Activated T-helper 17 cell treated with anti-CD3 and anti-CD28 coated beads, Interleukin-2, amount 50 U/mL, for 72 hours (primary cell): Measurements from ENCODE around the gene EEF1AKMT3. TPM values are rescaled to one million over a fixed set of nuclear protein-coding genes. Genes with fewer than 3 reads are reported as not detected.
"Not testable (repeated sequence)": the region's sequence is repeated elsewhere in the genome, so short reads cannot be mapped to it uniquely, and the experiment has no call there.

Source experiments
- ATAC-seq: fragments of 150-1000 bp; cut with Tn5 transposase; replicated peaks from 2 replicates; pipeline ENCODE4 v1.10.0; 2021; ENCODE audit warnings: mild to moderate bottlenecking, moderate library complexity
- H3K27ac Mint-ChIP-seq: one replicate; pipeline ENCODE4 v1.8.0; 2022; ENCODE audit warnings: mixed read lengths
- H3K27me3 Mint-ChIP-seq: one replicate; pipeline ENCODE4 v1.8.0; 2022; ENCODE audit warnings: mixed read lengths
- H3K36me3 Mint-ChIP-seq: one replicate; pipeline ENCODE4 v1.8.0; 2022; ENCODE audit warnings: low read depth, mild to moderate bottlenecking, mixed read lengths
- H3K4me1 Mint-ChIP-seq: one replicate; pipeline ENCODE4 v1.8.0; 2022; ENCODE audit warnings: mixed read lengths
- H3K4me3 Mint-ChIP-seq: one replicate; pipeline ENCODE4 v1.8.0; 2022; ENCODE audit warnings: mild to moderate bottlenecking, mixed read lengths
- H3K9me3 Mint-ChIP-seq: one replicate; pipeline ENCODE4 v1.8.0; 2022; ENCODE audit warnings: mixed read lengths
- total RNA-seq, 2 donors: library from RNA; stranded (reverse); gene quantifications; one replicate each; pipeline ENCODE4 v1.2.3, GENCODE V29; 2022

Gene EEF1AKMT3
- total RNA-seq, 2 donors from 2014 or later, result 5.4 to 11.5 TPM

DNA sequence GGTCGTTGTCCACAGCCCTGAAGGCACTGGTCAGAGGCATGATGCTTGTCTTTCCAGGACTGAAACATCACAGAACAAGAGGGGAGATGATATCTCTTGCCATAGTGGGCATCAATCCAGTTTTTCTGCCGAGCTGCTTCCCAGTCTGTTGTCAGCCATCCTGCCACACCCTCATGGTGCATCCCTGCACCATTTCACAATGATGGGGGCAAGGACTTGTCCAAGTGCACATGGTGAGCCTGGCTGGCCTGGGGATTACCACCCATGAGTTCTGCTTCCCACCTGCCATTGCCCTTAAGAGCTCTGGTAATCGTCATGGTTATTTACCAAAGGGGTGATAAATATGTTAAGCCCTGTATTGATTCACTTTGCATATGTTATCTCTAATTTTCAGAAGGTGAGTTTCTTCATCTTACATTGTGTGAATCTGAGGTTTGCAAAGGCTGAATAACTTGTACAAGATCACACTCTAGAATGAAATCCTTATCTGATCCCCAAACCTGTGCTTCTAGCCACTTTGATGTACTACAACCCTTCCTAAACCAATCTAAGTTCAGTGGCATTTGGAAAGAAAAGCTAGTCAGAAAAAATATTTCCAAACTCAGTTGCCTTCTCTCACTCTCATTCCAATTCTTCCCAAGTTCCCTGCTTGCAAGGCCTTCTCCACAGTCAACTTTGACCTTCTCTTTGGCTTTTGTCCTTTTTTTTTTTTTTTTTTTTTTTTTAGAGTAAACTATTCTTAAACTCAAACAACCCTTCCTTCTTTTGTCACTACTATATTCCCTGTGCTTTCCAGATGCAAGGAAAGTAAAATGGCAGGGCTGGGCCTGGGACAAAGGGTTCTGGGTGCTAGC, 43.8 kb downstream of the EEF1AKMT3 start:
- Mint-ChIP-seq H3K9me3 (no peaks in the 10 kb centered on the region), H3K27me3 (no peaks in the 10 kb centered on the region), H3K4me1 (peaks cover 5% of the 10 kb centered on the region), H3K36me3 (peaks cover 19% of the 10 kb centered on the region), H3K4me3 (no peak overlapping the region), H3K27ac (no peak overlapping the region)
- no peak for ATAC-seq

DNA sequence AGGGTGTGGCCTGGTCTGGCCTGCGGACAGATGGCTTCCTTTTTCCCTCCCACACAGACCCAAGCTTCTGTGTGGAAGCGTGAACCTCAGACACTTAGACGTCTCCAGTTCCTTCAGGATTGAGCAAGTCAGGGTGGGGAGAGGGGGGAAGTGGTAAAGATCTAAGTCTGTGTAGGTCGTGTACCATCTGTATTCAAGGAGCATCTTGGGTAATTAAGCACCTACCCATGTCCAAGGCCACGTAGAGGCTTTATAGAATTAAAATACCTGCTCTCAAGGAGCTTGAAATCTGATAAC, 44.4 kb downstream of the EEF1AKMT3 start:
- Mint-ChIP-seq H3K4me1 (peaks cover 5% of the 10 kb centered on the region), H3K27me3 (no peaks in the 10 kb centered on the region), H3K4me3 (no peak overlapping the region), H3K36me3 (peaks cover 25% of the 10 kb centered on the region), H3K27ac (no peak overlapping the region), H3K9me3 (no peaks in the 10 kb centered on the region)
- no peak for ATAC-seq

DNA sequence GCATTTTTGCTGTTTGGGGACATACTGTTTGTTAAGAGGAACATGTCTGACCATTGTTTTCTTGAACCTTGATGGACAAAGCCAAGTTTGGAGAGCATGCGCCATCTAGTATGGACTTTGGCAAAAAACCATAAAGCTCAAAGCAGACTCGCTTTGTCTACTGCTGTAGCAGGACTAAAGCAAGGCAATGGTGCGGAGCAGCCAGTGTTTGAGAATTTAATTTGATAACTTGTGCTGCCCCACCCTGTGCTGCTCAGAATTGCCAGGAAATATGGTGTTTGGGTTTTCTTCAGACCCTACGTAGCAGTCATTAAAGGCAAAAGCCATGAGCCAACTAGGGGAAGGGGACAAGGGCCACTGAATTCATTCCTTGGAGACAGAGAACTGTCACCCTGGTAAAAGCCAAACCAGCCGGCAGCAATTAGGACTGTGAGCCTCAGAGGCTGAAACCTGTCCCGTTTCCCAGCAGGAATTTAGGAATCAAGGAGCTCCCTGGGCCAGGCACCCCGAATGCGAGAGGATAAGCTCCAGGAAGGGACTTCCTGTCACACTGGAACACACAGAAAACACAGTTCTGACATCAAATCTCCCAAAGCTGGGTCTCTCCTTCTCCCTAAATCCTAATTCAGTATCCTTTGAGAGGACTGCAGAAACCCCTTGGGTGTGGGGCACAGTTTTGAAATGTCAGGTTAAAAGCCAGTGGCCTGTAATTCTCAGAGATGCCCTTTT, 45.0 kb downstream of the EEF1AKMT3 start:
- ATAC-seq, result no peak
- Mint-ChIP-seq H3K4me3 (no peak overlapping the region), H3K9me3 (no peaks in the 10 kb centered on the region), H3K4me1 (peaks cover 5% of the 10 kb centered on the region), H3K36me3 (peaks cover 31% of the 10 kb centered on the region), H3K27me3 (no peaks in the 10 kb centered on the region), H3K27ac (no peak overlapping the region)

- not testable (repeated sequence) for ATAC-seq, H3K27ac Mint-ChIP-seq, H3K4me3 Mint-ChIP-seq, H3K27me3 Mint-ChIP-seq, H3K9me3 Mint-ChIP-seq, H3K4me1 Mint-ChIP-seq
- peaks cover 37% of the 10 kb centered on the region for H3K36me3 Mint-ChIP-seq
These were observed 45.5 kb downstream of the EEF1AKMT3 start for GRCh38 chr12:57817990-57818331.

DNA sequence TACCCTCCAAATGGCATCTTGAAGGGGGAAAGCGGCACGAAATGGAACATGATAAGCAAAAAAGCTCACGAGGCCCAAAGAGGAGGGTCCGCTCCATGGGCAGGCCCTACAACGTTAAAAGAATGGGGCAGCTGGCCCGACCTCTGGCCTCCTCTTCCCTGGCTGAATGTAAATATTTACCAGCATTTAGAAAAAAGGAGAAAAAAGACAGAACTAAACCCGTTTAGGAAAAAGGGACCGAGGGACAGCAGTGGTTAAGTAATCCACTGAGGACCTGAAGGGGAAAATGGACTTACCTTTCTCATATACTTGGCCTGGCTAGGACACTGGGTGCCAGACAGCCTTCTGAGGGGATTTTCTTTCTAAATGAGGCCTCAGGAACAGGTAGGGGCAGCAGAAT, 47.7 kb downstream of the EEF1AKMT3 start:
- not testable (repeated sequence) for H3K9me3 Mint-ChIP-seq, H3K27me3 Mint-ChIP-seq, H3K4me1 Mint-ChIP-seq, H3K4me3 Mint-ChIP-seq, H3K27ac Mint-ChIP-seq, ATAC-seq
- peaks cover 57% of the 10 kb centered on the region for H3K36me3 Mint-ChIP-seq

- H3K27me3 Mint-ChIP-seq, H3K9me3 Mint-ChIP-seq, H3K4me3 Mint-ChIP-seq, H3K4me1 Mint-ChIP-seq, ATAC-seq: not testable (repeated sequence)
- Mint-ChIP-seq H3K36me3 (peaks cover 66% of the 10 kb centered on the region), H3K27ac (peak overlapping the region; percentile 36)
These were observed 48.6 kb downstream of the EEF1AKMT3 start for GRCh38 chr12:57821015-57821414.

GRCh38 chr12:57821474-57822214, 49.2 kb downstream of the EEF1AKMT3 start:
- no peak overlapping the region for H3K4me3 Mint-ChIP-seq
- no peaks in the 10 kb centered on the region for H3K9me3 Mint-ChIP-seq
- H3K4me1 Mint-ChIP-seq, result peaks cover 5% of the 10 kb centered on the region
- no peaks in the 10 kb centered on the region for H3K27me3 Mint-ChIP-seq
- ATAC-seq, result no peak
- peak overlapping the region; percentile 36 for H3K27ac Mint-ChIP-seq
- peaks cover 73% of the 10 kb centered on the region for H3K36me3 Mint-ChIP-seq

DNA sequence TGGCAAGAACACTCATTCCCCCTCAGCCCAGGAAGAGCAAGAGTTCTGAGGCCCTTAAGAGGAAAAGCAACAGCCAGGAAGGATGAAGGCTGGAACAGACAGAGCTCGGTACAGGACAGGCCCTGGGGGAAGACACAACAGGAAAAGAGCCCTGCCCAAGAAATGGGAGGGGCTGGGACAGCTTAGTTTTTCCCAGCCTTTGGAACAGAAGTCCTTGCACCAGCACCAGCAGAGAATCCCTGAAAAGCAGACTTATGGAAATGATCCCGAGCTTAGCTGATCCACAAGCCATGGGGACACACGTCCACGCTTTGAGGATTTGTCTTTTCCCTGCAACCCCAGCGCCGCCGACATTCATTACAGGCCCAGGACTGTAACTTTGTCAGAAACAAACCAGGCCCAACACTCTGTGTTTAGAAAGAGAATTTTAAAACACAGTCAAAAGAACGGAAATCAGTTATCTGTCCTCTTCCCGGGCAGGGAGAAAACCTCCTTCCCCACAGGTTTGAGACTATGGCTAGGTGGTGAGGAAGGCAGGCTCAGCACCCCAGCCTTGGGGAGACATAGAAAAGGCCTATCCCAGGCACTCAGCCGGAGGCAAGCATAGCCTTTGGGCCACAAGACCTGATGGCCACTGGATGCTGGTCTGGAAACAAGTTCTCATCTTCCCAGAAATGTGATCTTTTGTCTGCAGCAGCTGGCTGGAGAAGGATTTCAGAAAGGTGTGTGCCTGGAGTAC, 50.1 kb downstream of the EEF1AKMT3 start:
- peaks cover 82% of the 10 kb centered on the region for H3K36me3 Mint-ChIP-seq
- no peaks in the 10 kb centered on the region for H3K9me3 Mint-ChIP-seq
- no peak overlapping the region for H3K27ac Mint-ChIP-seq
- ATAC-seq, result no peak
- H3K4me1 Mint-ChIP-seq, result peaks cover 5% of the 10 kb centered on the region
- H3K4me3 Mint-ChIP-seq, result no peak overlapping the region
- H3K27me3 Mint-ChIP-seq, result no peaks in the 10 kb centered on the region

GRCh38 chr12:57823131-57823907, 50.9 kb downstream of the EEF1AKMT3 start:
- H3K4me1 Mint-ChIP-seq, result peaks cover 5% of the 10 kb centered on the region
- H3K36me3 Mint-ChIP-seq, result peaks cover 89% of the 10 kb centered on the region
- ATAC-seq, result peak; percentile 7
- H3K27ac Mint-ChIP-seq, result peak overlapping the region; percentile 43
- no peaks in the 10 kb centered on the region for H3K27me3 Mint-ChIP-seq
- H3K4me3 Mint-ChIP-seq, result no peak overlapping the region
- no peaks in the 10 kb centered on the region for H3K9me3 Mint-ChIP-seq

DNA sequence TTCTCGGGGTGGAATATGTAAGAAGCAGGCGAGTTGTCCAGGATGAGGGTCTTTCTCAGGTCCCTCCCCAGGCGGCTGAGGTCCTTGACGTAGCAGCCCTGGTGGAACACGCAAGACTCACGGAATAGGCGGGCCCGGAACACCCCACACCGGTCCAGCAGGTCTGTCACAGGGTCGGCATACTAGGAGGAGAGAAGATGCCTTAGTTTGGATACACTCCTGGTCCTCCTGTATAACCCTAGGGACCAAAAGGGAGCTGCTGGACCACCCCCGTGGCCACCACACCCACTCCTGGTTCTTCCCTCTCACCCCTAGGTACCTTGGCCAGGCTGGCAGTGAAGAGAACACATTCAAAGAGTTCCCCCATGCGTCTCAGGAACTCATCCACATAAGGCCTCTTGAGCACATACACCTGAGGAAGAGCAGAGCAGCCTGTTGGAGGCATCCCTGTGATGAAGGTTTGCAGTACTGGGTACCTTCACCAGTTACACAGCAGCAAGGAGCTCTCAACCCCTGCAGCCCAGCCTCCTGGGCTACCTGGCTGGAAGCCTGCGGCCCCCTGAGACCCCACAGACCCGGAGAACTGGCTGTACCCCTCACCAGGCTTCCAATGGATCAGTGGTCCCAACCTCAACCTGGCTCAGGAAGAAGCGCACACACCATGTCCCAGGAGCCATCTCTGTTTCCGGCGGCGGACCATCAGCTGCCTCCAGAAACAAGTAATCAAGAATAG, 51.7 kb downstream of the EEF1AKMT3 start:
- H3K4me3 Mint-ChIP-seq, result no peak overlapping the region
- H3K36me3 Mint-ChIP-seq, result peaks cover 89% of the 10 kb centered on the region
- H3K27me3 Mint-ChIP-seq, result no peaks in the 10 kb centered on the region
- H3K27ac Mint-ChIP-seq, result peak overlapping the region; percentile 43
- ATAC-seq, result no peak
- no peaks in the 10 kb centered on the region for H3K4me1 Mint-ChIP-seq
- H3K9me3 Mint-ChIP-seq, result no peaks in the 10 kb centered on the region

DNA sequence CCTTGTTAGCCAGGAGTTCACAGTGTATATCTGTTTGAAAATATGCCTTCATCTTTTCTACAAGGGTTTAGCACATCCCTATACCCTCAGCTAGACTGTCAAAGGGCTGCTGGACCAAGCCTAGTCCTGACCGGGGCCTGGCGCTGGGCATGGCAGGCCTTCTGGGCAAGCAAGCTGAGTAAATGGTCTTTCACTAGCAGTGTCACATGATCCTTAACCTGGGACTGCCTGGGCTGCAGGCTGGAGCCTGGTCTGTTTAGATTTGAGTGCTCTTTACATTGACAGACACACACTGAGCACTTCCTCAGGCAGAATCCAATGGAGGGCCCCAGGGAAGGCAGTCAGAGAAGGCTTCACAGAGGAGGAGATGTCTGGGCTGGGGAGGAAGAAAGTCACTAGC, 53.0 kb downstream of the EEF1AKMT3 start:
- peaks cover 95% of the 10 kb centered on the region for H3K36me3 Mint-ChIP-seq
- no peaks in the 10 kb centered on the region for H3K27me3 Mint-ChIP-seq
- H3K4me3 Mint-ChIP-seq, result no peak overlapping the region
- peak overlapping the region; percentile 20 for H3K27ac Mint-ChIP-seq
- H3K4me1 Mint-ChIP-seq, result no peaks in the 10 kb centered on the region
- H3K9me3 Mint-ChIP-seq, result no peaks in the 10 kb centered on the region
- no peak for ATAC-seq

- Mint-ChIP-seq H3K9me3 (no peaks in the 10 kb centered on the region), H3K4me1 (peaks cover 2% of the 10 kb centered on the region), H3K4me3 (no peak overlapping the region), H3K27me3 (no peaks in the 10 kb centered on the region), H3K27ac (no peak overlapping the region), H3K36me3 (peaks cover 89% of the 10 kb centered on the region)
- ATAC-seq, result no peak
These were observed 54.0 kb downstream of the EEF1AKMT3 start for GRCh38 chr12:57826400-57826799.

- no peak for ATAC-seq
- Mint-ChIP-seq H3K4me1 (peaks cover 7% of the 10 kb centered on the region), H3K4me3 (no peak overlapping the region), H3K9me3 (no peaks in the 10 kb centered on the region), H3K27ac (no peak overlapping the region), H3K27me3 (no peaks in the 10 kb centered on the region), H3K36me3 (peaks cover 86% of the 10 kb centered on the region)
These were observed 54.6 kb downstream of the EEF1AKMT3 start for GRCh38 chr12:57826966-57827365.
